ENCODE data around the gene ELF1. TPM values are rescaled to one million over a fixed set of nuclear protein-coding genes. Genes with fewer than 3 reads are reported as not detected.

The ELF1 gene
- total and polyA plus RNA-seq, 2 experiments from 2014 or later: 7.0 to 12.7 TPM

DNA sequence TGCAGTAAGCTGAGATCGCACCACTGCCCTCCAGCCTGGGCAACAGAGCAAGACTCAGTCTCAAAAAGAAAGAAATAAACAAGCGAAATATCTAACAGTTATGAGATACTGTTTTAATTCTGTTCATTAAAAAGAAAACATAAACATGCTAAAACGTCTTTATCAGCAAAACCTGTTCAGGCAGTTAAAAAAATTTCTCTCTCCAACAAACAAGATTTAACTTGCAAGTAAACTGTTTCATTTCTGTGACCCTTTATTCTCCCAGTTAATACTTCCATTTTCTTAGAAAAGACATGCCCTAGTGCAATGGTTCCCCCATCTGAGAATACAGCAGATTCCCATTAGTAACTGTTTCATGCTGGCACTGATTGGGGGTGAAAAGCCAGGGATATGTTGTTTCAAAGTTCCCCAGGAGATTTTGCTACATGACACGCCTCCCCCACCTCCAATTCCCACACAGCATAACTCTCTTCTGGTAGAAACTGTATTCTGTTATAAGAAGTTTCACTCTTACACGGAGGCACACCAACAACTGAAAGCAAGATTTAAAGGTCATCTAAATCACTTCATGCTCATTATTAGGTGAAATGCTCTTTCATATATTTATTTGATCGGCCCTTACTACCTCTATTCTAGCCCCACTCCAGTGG is 24.4 kb downstream of the ELF1 start:
- H3K4me1 Mint-ChIP-seq: peaks cover 22% of the 10 kb centered on the region
- ATAC-seq: no peak
- H3K36me3 Mint-ChIP-seq (ENCODE audit: low read depth): no peaks in the 10 kb centered on the region
- DNase-seq (ENCODE audit: low spot score): no peak
- H3K4me1 ChIP-seq (ENCODE audit: insufficient read depth): peaks cover 10% of the 10 kb centered on the region; the same call in 1 of the 2 replicates
- H3K9me3 Mint-ChIP-seq: no peaks in the 10 kb centered on the region; the same call in 2 of the 3 replicates
- H3F3A ChIP-seq (replicated peaks; ENCODE audit: low read depth): no peaks in the 10 kb centered on the region
- H3K27me3 ChIP-seq (ENCODE audit: insufficient read depth): no peaks in the 10 kb centered on the region
- H3K4me2 ChIP-seq: no peak overlapping the region
- no peak overlapping the region for H3K27ac ChIP-seq (ENCODE audit: low read depth)
- H3K4me3 Mint-ChIP-seq: no peak overlapping the region
- no peaks in the 10 kb centered on the region for H3K79me2 ChIP-seq (replicated peaks; ENCODE audit: insufficient read depth)
- H3K9me2 ChIP-seq (ENCODE audit: insufficient read depth): no peaks in the 10 kb centered on the region
- H3K27ac Mint-ChIP-seq: peak overlapping the region; percentile 22; the same call in 1 of the 2 replicates
- H3K27me3 Mint-ChIP-seq (ENCODE audit: insufficient read depth, low read depth, poor library complexity): peaks cover 2% of the 10 kb centered on the region
- no peaks in the 10 kb centered on the region for H4K20me1 ChIP-seq (replicated peaks; ENCODE audit: insufficient read depth)
- H2AFZ ChIP-seq: no peak overlapping the region
- H3K4me3 ChIP-seq: no peak overlapping the region
- no peaks in the 10 kb centered on the region for H3K36me3 ChIP-seq (ENCODE audit: insufficient read depth)
- TF ChIP-seq STAT1 (IDR thresholded peaks at IDR 0.05; ENCODE audit: unreplicated experiment) (no peak), JUNB (IDR thresholded peaks at IDR 0.05; ENCODE audit: unreplicated experiment) (no peak), ZNF331 (CRISPR knock-in tag; IDR thresholded peaks at IDR 0.05; ENCODE audit: low read depth) (no peak), NANOG (IDR thresholded peaks at IDR 0.05; ENCODE audit: borderline replicate concordance) (no peak), EZH2phosphoT487 (IDR thresholded peaks at IDR 0.05; ENCODE audit: unreplicated experiment) (no peak), EZH2 (IDR thresholded peaks at IDR 0.05; ENCODE audit: low read depth, unreplicated experiment) (no peak), ZNF114 (CRISPR knock-in tag; IDR thresholded peaks at IDR 0.05) (no peak), REST (IDR thresholded peaks at IDR 0.05; ENCODE audit: unreplicated experiment) (no peak), ZNF462 (CRISPR knock-in tag; IDR thresholded peaks at IDR 0.05) (no peak), CREB1 (CRISPR knock-in tag; IDR thresholded peaks at IDR 0.05; ENCODE audit: low read depth) (no peak), POLR2AphosphoS5 (IDR thresholded peaks at IDR 0.05; ENCODE audit: low read depth) (no peak)
- TF ChIP-seq, protein P1, sequence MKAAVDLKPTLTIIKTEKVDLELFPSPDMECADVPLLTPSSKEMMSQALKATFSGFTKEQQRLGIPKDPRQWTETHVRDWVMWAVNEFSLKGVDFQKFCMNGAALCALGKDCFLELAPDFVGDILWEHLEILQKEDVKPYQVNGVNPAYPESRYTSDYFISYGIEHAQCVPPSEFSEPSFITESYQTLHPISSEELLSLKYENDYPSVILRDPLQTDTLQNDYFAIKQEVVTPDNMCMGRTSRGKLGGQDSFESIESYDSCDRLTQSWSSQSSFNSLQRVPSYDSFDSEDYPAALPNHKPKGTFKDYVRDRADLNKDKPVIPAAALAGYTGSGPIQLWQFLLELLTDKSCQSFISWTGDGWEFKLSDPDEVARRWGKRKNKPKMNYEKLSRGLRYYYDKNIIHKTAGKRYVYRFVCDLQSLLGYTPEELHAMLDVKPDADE (IDR thresholded peaks at IDR 0.05): no peak
- TF ChIP-seq, protein P2, sequence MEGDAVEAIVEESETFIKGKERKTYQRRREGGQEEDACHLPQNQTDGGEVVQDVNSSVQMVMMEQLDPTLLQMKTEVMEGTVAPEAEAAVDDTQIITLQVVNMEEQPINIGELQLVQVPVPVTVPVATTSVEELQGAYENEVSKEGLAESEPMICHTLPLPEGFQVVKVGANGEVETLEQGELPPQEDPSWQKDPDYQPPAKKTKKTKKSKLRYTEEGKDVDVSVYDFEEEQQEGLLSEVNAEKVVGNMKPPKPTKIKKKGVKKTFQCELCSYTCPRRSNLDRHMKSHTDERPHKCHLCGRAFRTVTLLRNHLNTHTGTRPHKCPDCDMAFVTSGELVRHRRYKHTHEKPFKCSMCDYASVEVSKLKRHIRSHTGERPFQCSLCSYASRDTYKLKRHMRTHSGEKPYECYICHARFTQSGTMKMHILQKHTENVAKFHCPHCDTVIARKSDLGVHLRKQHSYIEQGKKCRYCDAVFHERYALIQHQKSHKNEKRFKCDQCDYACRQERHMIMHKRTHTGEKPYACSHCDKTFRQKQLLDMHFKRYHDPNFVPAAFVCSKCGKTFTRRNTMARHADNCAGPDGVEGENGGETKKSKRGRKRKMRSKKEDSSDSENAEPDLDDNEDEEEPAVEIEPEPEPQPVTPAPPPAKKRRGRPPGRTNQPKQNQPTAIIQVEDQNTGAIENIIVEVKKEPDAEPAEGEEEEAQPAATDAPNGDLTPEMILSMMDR (conservative IDR thresholded peaks at IDR 0.05; ENCODE audit: low read depth in 2 of 2): no peak
